GM10266 (cell line): ENCODE data around the gene ARF3.

Experiments used
- DNase-seq: peaks from one replicate; pipeline ENCODE4 v3.0.0; 2012; ENCODE audit errors: extremely low spot score
- CTCF ChIP-seq: IDR thresholded peaks from 2 replicates; pipeline ENCODE4 v1.5.1; 2012; ENCODE audit warnings: mild to moderate bottlenecking, low read depth; ENCODE audit not compliant: control insufficient read depth, insufficient read depth; ENCODE audit errors: missing control alignments

The ARF3 gene

GRCh38 chr12:48996794-48997718 is 39.8 kb upstream of the ARF3 start:
- TF ChIP-seq CTCF = peak; percentile 88
- DNase-seq = peak; percentile 91

DNA sequence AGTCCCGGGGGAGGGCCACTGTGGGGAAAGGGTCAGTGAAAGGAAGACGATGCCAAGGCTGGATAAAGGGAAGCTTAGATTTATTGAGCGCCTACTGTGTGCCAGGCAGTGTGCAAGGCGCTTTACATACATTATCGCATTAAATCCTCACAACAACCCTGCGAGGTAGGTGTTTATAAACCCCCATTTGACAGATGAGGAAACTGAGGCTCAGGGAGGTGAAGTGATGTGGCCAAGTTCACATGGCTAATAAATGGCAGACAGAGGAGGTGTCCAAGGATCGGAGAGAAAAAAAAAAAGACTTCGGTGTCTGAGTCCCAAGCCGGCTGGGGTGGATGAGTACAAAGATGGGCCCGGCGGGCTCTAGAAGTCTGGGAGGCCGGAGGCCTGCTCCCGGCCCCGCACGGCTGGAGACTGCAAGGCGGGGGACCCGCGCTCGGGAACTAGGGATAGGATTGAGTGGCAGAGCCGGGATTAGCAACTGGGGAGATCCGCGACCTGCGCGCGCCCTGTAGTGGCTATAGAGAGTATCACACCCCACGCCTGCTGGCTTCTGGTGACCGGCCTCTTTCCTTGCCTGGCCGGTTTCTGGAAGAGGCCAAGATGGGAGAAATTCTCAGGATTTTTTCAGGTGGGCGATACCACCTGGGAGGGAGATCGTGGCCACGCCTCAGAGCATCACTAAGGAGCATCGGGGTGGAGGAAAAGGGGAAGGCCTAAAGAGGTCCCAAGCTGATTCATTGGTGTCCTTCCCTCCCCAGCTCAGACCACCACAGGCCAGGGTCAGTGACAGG is 38.0 kb upstream of the ARF3 start:
- TF ChIP-seq CTCF = peak; percentile 84
- peak; percentile 89 for DNase-seq

DNA sequence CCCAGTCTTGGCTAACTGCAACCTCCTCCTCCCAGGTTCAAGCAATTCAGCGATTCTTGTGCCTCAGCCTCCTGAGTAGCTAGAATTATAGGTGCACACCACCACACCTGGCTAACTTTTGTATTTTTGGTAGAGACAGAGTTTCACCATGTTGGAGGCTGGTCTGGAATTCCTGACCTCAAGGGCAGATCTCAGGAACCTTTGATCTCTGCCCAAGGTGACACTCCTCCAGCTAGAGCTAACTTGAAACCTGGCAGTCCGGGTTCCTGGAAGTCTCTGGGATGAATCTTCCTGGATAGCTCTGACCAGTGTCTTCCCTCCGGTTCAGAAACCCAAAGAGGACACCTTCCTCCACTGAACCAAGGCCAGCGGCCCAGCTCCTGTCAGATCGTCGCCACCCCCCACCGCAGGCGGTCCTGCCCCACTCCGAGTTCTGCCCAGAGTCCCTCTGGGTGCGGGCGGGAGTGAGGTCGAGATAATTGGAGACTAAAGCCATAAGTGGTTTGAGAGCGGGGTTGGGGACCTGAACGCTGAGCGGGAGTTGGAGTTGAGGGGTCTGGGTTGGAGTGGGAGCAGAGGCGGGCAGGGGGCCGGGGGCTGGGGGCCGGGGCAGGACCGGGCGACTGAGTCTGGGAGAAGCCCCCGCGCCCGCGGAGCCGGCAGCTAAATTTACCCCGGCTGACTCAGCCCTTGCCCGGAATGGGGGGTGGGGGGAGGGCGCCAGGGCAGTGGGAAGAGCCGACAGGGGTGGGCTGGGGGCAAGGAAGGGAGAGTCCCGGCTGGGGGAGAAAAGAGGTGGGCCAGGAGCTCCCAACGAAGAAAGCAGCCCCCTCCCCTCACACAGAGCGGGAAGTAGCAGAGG is 37.2 kb upstream of the ARF3 start:
- peak; percentile 18 for DNase-seq
- TF ChIP-seq CTCF = no peak

DNA sequence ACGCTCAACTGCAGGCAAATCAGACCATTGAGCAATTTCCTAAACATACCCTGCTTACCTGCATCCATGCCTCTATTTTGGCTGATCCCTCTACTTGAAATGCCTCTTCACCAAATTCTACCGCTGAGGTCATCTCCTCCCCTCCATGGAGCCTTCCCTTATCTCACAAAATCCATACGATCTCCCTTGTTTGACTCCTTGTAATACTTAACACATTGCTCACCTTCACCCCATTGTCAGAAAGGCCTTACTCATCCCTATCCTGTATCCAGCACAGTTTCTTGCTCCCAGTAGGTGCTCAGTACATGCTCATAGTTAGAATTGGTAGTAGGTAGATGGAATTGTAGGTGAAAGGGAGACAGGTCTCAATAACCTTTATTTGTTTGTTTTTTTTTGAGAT is 36.5 kb upstream of the ARF3 start:
- no peak for TF ChIP-seq CTCF
- DNase-seq = peak; percentile 11

DNA sequence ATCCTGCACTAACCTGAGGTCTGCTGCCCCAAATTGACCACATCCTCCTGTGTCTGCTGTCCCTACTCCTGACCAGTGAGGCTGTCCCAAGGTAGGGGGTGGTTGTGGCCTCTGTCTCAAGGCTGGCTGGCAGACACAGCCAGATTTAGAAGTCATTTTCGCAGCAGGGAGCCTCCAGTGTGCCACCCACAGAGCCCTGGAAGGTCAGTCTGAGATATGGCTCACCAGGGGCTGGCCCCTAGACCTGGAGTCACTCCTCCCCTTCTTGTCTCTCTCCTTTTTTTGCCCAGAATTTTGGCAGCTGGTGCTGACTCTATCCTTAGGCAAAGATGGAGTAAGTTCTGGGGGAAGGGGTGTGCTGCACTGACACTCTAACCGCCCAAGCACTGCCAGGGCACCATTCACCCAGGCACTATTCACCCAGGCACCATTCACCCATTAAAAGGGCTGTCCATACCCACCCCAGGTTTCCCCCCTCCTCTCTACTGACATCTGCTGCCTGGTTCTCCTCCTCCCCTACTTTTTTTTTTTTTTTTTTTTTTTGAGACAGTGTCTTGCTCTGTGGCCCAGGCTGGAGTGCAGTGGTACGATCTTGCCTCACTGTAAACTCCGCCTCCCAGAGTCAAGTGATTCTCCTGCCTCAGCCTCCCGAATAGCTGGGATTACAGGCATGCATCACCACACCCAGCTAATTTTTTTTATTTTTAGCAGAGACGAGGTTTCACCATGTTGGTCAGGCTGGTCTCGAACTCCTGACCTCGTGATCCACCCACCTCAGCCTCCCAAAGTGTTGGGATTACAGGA is 34.2 kb upstream of the ARF3 start:
- DNase-seq = no peak
- TF ChIP-seq CTCF = no peak

GRCh38 chr12:48990552-48990951 is 33.3 kb upstream of the ARF3 start:
- TF ChIP-seq CTCF = no peak
- no peak for DNase-seq
